Suppressor macrophage (primary cell): Measurements from ENCODE around the gene DCHS1.
A peak's percentile ranks its signal among the peaks of the same experiment; 100 is the strongest.

Experiments used
- DNase-seq, 4 experiments: peaks; one replicate each; pipeline ENCODE4 v3.0.0-alpha.2; 2020 to 2022

Gene DCHS1

DNA sequence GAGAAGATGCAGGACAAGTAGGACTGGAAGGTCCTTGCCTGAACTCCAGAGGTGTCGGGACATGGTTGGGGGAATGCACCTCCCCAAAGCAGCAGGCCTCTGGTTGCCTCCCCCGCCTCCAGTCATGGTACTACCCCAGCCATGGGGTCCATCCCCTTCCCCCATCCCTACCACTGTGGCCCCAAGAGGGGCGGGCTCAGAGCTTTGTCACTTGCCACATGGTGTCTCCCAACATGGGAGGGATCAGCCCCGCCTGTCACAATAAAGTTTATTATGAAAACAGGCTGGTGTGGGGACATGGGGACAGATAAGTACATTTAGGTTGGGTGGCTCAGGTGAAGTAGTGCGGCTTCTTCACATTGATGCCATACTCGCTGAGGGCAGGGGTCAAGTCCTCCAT lies 45.0 kb downstream of the DCHS1 start:
- no peak for DNase-seq

DNA sequence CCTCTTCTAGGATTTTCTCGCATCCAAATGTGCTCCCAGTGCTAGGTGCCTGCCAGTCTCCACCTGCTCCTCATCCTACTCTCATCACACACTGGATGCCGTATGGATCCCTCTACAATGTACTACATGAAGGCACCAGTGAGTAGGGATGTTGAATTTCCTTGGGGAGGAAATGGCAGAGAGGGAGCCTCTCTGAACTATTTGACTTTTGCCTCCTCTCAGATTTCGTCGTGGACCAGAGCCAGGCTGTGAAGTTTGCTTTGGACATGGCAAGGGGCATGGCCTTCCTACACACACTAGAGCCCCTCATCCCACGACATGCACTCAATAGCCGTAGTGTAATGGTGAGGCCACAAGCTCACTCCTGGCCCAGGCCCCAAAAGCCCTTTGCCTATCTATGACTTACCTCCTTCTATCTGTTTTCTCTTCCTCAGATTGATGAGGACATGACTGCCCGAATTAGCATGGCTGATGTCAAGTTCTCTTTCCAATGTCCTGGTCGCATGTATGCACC lies 46.0 kb downstream of the DCHS1 start:
- no peak for DNase-seq

DNA sequence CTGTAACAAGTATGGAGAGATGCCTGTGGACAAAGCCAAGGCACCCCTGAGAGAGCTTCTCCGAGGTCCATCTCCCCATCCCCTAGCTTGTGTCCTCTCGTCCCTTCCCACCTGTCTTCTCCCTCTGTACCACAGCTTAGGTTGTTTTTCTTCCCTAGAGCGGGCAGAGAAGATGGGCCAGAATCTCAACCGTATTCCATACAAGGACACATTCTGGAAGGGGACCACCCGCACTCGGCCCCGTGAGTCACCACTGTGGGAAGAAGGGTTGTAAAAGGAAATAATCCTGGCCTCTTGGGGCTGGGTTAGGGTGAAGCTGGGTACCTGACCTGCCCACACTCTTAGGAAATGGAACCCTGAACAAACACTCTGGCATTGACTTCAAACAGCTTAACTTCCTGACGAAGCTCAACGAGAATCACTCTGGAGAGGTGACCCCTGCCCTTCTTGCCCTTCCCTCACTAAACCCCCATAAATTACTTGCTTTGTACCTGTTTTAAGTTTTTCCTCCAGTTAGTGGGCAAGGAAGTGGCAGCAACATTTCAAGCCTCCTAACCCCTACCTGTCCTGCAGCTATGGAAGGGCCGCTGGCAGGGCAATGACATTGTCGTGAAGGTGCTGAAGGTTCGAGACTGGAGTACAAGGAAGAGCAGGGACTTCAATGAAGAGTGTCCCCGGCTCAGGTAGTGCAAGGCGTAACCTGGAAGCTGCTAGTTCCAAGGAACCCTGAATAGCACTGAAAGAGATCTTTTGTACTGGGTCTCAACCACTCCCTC lies 46.7 kb downstream of the DCHS1 start:
- DNase-seq, result no peak

DNA sequence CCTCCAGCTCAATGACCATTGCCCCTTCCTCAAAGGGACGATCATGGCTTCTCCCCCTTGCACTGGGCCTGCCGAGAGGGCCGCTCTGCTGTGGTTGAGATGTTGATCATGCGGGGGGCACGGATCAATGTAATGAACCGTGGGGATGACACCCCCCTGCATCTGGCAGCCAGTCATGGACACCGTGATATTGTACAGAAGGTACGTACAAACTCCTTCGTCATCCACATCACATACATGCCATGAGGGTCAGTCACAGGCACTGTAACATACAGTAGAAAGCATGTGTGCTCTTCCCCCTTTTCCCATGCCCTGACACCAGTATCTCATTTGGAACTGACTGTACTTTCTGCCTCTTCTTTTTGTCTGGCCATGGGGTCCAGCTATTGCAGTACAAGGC lies 47.6 kb downstream of the DCHS1 start:
- no peak for DNase-seq

DNA sequence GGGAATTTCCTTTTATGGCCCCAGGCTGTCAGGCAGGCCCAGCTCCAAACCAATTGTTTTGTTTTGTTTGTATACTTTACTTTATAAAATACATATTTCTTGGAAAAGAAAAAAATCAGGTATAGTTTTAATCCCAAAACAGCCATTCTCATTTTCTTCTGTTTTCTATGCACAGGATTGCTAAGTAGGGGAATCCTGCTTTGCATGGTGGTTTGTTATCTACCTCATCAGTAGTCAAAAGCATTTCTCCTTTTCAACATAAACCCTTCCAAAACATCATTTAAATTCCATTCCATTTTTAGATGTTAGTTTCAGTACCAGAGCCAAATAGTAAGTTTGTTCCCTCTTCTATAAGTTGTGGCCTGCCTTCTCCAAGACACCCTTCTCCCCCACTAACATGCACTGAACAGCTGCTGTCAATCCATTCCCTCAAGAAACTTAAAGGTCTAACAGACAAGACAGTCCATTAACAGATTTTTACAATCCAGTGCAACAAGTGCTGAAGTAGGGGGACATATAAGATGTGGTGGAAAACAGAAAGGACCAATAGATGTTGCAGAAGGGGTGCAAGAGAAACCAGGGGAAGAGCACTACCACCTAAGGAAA lies 48.3 kb downstream of the DCHS1 start:
- no peak for DNase-seq

DNA sequence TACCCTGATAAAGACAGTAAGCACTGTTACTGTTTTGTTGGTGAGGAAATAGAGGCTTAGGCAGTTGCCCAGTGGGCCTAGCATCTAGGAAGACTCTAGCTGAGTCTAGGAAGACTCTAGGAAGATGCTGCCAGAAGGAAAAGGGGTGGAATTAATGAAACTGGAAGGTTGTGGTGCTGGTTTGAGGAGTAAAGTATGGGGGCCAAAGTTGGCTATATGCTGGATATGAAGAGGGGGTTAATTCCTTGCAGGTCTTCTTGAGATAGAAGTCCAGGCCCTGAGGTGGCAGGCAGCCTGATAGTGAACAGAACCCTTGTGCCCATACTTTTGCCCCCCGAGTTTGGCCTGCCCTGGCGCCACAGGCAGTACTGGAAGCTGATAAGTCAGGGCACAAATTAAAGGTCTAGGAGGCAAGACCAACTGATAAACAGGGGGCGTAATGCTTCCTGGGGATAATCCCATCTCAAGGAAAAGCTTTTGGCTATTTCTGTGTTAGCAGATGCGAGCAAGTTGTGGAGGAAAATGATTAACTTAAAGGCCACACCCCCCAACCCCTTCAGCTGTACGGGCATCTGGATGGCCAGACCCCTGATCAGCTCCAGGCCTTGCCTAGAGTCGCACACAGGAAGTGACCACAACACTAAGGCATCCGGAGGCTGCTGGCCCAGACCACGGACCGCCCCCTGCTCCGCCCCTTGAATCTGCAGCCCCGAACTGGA lies 49.0 kb downstream of the DCHS1 start:
- peak; percentile 69 to 85 (median 78) for DNase-seq

DNA sequence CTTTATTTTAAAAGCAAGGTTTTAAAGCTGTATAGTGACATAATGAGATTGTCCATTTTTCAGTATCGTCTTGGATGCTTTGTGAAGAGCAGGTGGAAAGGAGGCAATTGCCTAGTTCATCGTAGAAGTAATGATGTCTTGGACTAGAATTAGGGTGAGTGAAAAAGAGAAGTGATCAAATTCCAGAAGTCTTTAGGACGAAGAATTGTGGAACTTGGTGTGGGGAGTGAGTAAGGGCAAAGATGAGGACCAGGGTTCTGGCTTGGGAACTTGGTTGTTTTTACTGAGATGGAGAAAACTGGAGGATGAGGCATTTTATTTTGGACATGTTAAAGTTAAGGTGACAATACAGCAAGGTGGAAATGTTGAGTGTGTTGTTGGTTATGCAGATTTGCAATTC lies 50.8 kb downstream of the DCHS1 start:
- peak; percentile 24 to 55 (median 40) for DNase-seq

DNA sequence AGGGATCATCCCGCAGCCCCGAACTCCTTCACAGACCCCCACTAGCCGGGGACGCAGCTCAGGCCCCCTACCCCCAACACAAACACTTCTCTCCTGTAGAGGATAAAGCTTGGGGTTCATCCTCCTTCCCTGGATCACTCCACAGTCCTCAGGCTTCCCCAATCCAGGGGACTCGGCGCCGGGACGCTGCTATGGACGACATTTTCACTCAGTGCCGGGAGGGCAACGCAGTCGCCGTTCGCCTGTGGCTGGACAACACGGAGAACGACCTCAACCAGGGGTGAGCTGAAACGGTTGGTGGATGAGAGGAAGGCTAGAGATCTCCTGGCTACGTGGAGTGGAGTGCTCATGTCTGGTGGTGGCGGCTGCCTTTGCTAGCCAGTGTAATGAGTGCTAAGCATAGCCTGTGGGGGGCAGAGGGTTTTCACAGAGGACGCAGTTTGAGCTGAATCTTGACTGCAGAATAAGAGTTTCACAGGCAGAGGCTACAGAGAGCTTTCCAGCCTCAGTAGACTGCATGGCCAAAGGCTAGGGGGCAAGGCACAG lies 51.5 kb downstream of the DCHS1 start:
- DNase-seq, result peak; percentile 34 to 57 (median 54)

DNA sequence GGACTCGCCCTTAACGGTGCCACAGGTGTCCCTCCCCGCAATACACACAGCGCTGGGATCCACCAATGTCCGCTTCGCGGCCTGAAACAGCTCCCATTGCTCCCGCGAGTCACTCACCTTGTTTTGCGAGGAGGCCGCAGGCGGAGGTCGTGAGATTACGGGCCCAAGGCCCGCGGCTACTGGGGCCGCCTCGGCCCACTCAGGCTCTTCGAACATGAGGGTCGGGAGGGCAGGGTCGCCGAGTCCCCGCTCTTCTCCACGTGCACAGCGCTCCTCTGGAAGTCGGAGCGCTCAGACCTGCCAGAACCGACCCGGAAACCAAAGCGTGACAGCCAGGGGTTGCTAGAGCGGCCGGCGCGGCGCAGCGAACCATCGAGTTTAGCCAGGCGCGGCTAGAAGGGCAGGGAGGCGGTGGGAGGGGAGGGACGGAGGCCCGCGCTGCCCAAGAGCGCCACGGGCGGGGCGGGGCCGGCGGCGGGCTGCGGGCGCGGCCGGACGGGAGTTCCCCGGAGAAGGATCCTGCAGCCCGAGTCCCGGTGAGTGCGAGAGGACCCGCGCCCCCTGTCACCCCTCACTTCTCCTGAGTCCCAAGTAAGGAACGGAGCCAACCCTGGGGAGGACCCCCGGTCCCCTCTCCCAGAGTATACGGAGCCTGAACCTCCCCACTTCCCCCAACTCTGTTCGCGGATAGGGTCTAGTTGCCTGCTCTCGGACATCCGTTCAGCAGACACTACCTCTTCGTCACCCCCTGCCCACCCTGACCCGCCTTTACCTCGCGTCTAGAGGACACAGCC lies 52.1 kb downstream of the DCHS1 start, which contains the start of the genes ILK and RRP8:
Gene ILK, plus strand, starts transcription at position 488 of the 794 bp plus-strand sequence. CDS start 498 bp downstream, outside the sequence.
Gene RRP8, minus strand, starts transcription at position 330 of the 794 bp plus-strand sequence. Its CDS starts 114 bp downstream, at position 216.
- peak; percentile 91 to 96 (median 94) for DNase-seq

DNA sequence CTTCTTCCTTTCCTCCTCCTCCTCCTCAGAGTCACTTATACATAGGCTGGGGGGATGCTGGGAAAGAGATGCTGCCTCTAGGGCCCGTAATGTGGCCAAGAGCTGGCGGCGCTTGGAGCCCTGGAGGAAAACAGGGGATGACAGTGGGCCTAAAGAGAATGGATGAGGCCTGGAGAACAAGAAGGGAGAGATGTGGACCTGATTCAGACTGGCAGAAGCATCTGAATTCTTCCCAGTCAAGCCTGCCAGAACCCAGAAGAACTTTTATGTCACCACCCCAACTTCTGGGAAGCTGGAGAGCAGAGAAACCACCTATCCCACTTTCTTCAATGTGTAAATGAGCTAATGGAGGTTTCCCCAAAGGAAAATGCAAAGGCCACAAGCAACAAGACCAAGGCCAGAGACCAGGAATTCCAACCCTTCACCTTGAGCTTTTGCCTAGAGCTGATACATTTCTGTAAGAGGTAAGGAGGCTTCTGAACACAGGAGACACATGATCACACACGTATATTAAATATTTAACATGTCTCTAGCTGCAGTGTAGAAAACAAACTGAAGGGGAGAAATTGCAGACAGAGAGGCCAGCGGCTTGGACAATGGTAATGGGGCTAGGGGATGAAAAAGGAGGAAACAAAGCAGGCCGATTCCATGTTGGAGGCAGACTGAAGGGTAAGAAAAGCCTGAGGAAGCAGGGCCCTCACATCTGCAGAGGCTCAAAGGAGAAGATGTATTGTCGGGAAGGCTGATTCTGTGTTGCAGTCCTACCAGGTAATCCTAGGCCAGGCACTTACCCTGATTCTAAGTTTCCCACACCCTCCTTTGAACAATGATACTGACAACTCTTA lies 53.3 kb downstream of the DCHS1 start:
- DNase-seq, result peak in 1 of 4 experiments; percentile 11

DNA sequence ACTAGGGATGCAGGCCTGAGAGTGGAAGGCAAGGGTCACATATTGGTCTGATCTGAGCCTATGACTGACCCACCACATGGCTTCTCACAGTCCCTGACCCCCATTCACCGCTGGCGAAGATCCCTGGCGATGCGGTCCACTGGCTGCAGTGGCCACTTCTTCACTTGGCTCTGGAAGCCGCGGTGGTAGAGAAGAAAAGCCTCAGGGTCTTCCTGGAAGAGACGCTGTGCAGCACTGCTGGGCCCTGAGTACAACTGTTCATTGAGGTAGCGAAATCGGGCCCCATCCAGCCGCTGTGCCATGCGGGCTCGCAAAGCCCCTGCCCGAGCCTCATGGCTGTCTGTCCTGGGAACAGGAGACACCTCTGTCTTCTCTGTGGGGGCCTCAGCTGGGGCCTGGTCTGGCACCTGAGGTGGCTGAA lies 54.6 kb downstream of the DCHS1 start:
- DNase-seq, result no peak

DNA sequence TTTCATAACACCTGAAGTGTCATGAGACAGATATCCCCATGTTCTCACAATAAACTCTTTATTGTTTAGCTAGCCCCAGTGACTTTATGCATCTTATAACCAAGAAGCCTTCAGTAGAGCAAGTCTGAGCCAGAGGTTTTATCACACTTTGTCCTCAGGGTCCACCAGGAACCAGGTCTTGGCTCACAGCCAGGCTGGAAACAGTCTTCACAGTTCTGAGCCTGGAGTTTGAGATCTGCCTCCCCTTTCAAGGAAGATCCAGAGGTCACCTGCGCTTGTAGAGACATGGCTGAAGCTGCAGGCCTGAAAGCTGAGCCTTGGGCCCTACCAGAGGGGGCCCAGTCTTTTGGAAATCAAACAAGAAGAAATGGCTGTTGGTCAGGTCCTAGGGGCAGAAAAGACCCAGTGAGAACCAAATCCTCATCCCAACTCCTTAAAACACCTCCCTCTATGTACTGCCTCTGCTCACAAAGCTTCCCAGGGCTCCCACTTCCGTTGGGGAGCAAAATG lies 55.7 kb downstream of the DCHS1 start:
- no peak for DNase-seq

DNA sequence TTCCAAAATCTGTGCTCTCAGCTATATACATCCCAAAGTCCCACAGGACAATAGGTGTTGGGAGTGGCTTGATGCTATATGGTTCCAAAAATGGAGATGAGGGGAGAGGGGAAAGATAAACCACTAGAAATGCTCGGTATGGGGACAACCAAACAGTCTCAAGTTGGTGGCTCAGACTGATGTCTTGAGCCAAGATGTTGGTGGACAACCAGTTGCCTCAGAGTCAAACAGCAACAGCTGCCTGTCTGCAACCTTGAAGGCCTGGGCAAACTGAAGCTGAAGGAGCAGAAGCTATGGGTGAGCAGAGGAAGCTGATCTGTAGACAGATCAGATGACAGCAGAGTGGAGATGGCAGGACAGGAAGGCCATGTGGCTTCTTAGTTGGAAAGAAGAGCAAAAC lies 56.2 kb downstream of the DCHS1 start:
- no peak for DNase-seq

DNA sequence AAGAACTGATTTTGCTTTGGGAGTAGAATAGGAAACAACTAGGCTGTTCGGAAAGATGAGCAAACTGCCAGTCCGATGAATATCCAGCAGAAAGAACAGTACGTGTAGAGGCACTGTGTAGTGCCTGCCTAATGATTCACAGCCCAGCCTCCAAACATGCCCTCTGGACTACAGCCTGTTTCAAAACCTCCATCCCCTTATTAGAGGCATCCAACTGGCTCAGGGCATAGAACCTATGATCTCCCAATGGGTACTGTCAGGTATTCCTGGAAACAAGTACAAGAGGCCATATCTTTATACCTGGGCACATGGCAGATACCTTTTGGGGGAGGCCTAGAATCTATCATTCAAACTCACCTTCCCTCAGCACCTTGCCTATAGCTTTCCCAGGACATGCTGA lies 57.1 kb downstream of the DCHS1 start:
- DNase-seq, result no peak

DNA sequence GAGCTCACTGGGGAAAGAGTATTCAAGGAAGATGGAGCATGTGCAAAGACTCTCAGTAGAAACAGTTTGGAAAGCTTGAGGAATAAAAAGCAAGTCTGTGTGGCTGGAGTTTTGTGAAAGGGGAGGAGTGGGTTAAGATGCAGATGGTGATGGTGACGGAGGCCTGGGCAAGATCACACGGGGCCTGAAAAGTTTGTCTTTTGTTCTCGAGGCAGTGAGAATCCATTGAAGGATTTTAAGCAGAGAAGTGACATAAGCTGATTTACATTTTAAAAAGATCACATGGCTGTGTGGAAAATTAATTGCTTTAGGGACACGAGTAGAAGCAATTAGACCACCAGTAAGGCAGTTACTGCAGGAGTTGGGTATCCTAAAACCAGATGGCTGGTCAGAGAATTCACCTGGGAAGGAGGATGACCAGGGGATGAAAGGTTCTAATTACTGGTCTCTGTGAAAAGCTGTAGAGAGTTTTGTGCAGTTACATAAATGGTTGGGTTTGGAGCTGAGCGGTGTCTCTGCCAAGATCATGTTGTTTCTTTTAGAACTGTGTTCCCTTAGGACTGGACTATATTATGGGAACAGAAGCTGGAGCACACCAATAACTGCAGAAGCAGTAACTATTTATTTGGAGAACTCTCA lies 59.3 kb downstream of the DCHS1 start:
- no peak for DNase-seq

DNA sequence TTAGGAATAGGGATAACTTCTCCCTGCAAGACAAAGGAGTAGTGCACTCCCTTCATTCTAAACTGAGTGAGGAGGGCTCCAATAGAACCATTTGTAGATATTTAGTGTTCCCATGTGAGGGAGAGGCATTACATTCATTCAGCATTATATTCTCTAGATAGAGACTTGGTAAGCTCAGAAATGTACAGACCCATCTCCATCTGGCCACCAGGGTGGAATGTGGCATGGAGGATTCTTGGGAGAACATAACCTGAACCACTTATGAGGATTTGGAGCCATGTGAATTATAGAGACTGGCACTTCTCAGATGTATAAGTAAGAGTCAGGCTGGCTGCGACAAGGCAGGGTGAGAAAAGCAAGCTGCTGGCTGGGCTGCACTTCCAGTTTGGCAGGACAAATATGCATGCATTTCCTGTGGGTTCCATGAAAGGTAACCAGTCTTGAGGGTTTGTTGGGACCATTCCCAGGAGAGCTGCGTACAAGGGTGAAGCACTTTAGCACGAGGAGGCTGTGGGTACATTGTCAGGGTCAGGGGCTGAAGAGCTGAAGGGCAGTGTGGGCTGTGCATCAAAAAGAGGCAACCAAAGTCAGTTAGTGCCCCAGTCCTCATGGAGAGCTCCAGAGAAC lies 61.4 kb downstream of the DCHS1 start:
- DNase-seq, result no peak

DNA sequence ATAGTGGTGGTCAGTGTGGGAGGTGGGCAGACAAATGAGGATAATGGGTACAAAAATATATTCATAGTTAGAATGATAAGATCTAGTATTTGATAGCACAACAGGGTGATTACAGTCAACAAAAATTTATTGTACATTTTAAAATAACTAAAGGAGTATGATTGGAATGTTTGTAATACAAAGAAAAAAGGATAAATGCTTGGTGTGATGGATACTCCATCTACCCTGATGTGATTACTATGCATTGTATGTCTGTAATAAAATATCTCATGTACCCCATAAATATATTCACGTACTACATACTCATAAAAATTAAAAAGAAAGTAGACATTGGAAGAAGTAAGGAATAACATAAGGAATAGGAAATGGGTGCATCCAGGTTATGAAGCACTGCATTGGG lies 67.6 kb downstream of the DCHS1 start:
- DNase-seq, result no peak

DNA sequence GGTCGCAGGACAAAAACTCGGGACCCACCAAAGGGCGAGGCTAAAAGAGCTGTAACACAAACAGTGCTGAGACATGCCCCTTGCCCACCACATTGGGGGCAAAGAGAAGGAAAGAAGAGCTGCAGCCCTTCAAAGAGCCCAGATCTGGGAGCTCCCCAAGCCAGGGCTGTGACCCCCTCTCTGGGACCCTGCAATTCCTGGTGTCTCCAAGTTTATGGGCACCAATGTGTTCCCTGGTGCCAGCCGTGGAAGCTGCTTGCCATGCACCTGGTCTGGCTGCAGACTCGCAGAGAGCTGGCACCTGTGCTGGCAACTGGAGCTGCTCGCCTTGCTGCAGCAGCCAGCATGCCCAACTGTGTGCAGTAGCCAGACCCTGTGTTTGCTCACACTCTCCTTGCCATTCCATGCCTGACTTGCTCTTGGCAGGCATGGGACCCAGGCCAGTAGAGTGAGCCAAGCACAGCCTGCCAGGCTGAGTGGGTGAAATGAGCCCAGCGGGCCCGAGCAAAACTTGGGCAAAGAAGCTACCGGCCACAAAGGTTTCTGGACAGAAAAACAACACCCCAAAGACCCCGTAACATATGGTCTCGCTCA lies 68.2 kb downstream of the DCHS1 start:
- no peak for DNase-seq
